Measurements from ENCODE around the gene GSC2. TPM values are rescaled to one million over a fixed set of nuclear protein-coding genes. Genes with fewer than 3 reads are reported as not detected.
A peak's percentile ranks its signal among the peaks of the same experiment; 100 is the strongest.

Gene GSC2
- total and polyA plus RNA-seq, 9 of the 15 experiments (the other 6 are each of a cell fraction or from before 2014, with no cell fraction given) = not detected

- TF ChIP-seq HMGXB4 (CRISPR knock-in tag; IDR thresholded peaks at IDR 0.05) (peak; percentile 60; the same call in 1 of the 2 replicates), SRSF9 (IDR thresholded peaks at IDR 0.05; ENCODE audit: borderline replicate concordance, low read depth, low read length) (no peak), RCOR1 (IDR thresholded peaks at IDR 0.05; ENCODE audit: borderline replicate concordance in 1 of 2, low read depth in 2 of 2, low read length in 2 of 2) (0 out of 4 replicates have a peak, but pooled peaks of 1 of the 2 experiments have one; percentile 6), MYC (IDR thresholded peaks at IDR 0.05; ENCODE audit: low read depth, low read length) (no peak), MYC (CRISPR knock-in tag; IDR thresholded peaks at IDR 0.05; ENCODE audit: borderline replicate concordance, low read depth) (no peak), CUX1 (CRISPR knock-in tag; IDR thresholded peaks at IDR 0.05) (no peak), ZNF518B (CRISPR knock-in tag; IDR thresholded peaks at IDR 0.05) (no peak), ZBTB26 (CRISPR knock-in tag; IDR thresholded peaks at IDR 0.05) (peak; percentile 83; the same call in 1 of the 2 replicates), KLF1 (tag; IDR thresholded peaks at IDR 0.05) (no peak), ZNF165 (CRISPR knock-in tag; IDR thresholded peaks at IDR 0.05; ENCODE audit: borderline replicate concordance) (peak; percentile 63; the same call in 1 of the 2 replicates), MNT (conservative IDR thresholded peaks at IDR 0.05) (no peak)
Measured at GRCh38 chr22:19172213-19173046, 22.3 kb upstream of the GSC2 start (continued).

Measured in K562 (cell line).